ENCODE data around the gene FLNC. TPM values are rescaled to one million over a fixed set of nuclear protein-coding genes. Genes with fewer than 3 reads are reported as not detected.

FLNC gene
- polyA plus RNA-seq, 2 of the 4 experiments (the other 2 are of a cell fraction): 0.43 to 3.4 TPM

- DNase-seq (ENCODE audit: low read depth in 1 of 2, low spot score in 1 of 2) (no peak), ATAC-seq (no peak), FAIRE-seq (no peak)
- Histone ChIP-seq H3K9me3 (no peaks in the 10 kb centered on the region), H3K4me1 (peaks cover 17% of the 10 kb centered on the region; the same call in 2 of the 3 replicates), H3K4me3 (no peak overlapping the region), H3K27ac (no peak overlapping the region), H3K4me2 (no peak overlapping the region)
- ChIA-PET POLR2A (no interaction called here), CTCF (interaction anchor here (17.4 kb wide), 1 partner anchor 17 kb away, joined by 225 read pairs; no protein-coding TSS in a partner anchor)
- TF ChIP-seq PHF8 (IDR thresholded peaks at IDR 0.05; ENCODE audit: borderline replicate concordance, low read depth) (no peak), HEYL (CRISPR knock-in tag; IDR thresholded peaks at IDR 0.05) (no peak), FOSL2 (IDR thresholded peaks at IDR 0.05) (no peak), FOSL2 (CRISPR knock-in tag; IDR thresholded peaks at IDR 0.05) (no peak), EP300 (IDR thresholded peaks at IDR 0.05) (no peak), ATOH8 (CRISPR knock-in tag; IDR thresholded peaks at IDR 0.05; ENCODE audit: low read depth) (no peak), KDM1A (IDR thresholded peaks at IDR 0.05; ENCODE audit: low read depth) (no peak), TFCP2L1 (CRISPR knock-in tag; IDR thresholded peaks at IDR 0.05) (no peak), JUNB (IDR thresholded peaks at IDR 0.05) (no peak)
- 97% methylated on average over 22 of the region's 27 CpGs for WGBS (ENCODE audit: missing lambda C conversion rate)
Observed at GRCh38 chr7:128865996-128866877, 36.0 kb downstream of the FLNC start.

GRCh38 chr7:128867241-128867640 lies 37.0 kb downstream of the FLNC start:
- no peak for DNase-seq (ENCODE audit: low read depth in 1 of 2, low spot score in 1 of 2)
- no peak for ATAC-seq
- WGBS (ENCODE audit: missing lambda C conversion rate): 91% methylated on average over 4 of the region's 4 CpGs
- Histone ChIP-seq H3K4me2 (no peak overlapping the region), H3K27ac (no peak overlapping the region), H3K9me3 (no peaks in the 10 kb centered on the region), H3K4me3 (no peak overlapping the region), H3K4me1 (peaks cover 17% of the 10 kb centered on the region; the same call in 2 of the 3 replicates)
- FAIRE-seq: no peak
- POLR2A ChIA-PET: no interaction called here
- CTCF ChIA-PET: interaction anchor here (17.4 kb wide), 1 partner anchor 16 kb away, joined by 225 read pairs; no protein-coding TSS in a partner anchor
- no peak for TF ChIP-seq HES2 (IDR thresholded peaks at IDR 0.05)
- no peak for TF ChIP-seq CHD2 (IDR thresholded peaks at IDR 0.05; ENCODE audit: low read length, partially characterized antibody)
- no peak for TF ChIP-seq PBX3 (IDR thresholded peaks at IDR 0.05)
- TF ChIP-seq RCOR1 (IDR thresholded peaks at IDR 0.05; ENCODE audit: low read depth, low read length): no peak
- TF ChIP-seq RAD21 (conservative IDR thresholded peaks at IDR 0.05 in 1 of 2, IDR thresholded peaks at IDR 0.05 in 1 of 2): no peak
- no peak for TF ChIP-seq RFX5 (IDR thresholded peaks at IDR 0.05)
- TF ChIP-seq RNF2 (IDR thresholded peaks at IDR 0.05; ENCODE audit: borderline replicate concordance, low read depth): no peak
- no peak for TF ChIP-seq GATA3 (IDR thresholded peaks at IDR 0.05; ENCODE audit: borderline replicate concordance)
- no peak for TF ChIP-seq NFE2L2 (conservative IDR thresholded peaks at IDR 0.05; ENCODE audit: low read length)
- no peak for TF ChIP-seq EHMT2 (IDR thresholded peaks at IDR 0.05; ENCODE audit: low read depth)
- TF ChIP-seq EHF (CRISPR knock-in tag; IDR thresholded peaks at IDR 0.05): no peak
- TF ChIP-seq JUN (IDR thresholded peaks at IDR 0.05): no peak
- TF ChIP-seq HOXB5 (CRISPR knock-in tag; IDR thresholded peaks at IDR 0.05): no peak
- no peak for TF ChIP-seq CTCF (IDR thresholded peaks at IDR 0.05)
- no peak for TF ChIP-seq ATOH8 (CRISPR knock-in tag; IDR thresholded peaks at IDR 0.05; ENCODE audit: low read depth)
- no peak for TF ChIP-seq HOXB13 (CRISPR knock-in tag; IDR thresholded peaks at IDR 0.05; ENCODE audit: low read depth)
